Measurements from ENCODE around the gene TAAR9.
"Not testable (repeated sequence)": the region's sequence is repeated elsewhere in the genome, so short reads cannot be mapped to it uniquely, and the experiment has no call there.

The TAAR9 gene

DNA sequence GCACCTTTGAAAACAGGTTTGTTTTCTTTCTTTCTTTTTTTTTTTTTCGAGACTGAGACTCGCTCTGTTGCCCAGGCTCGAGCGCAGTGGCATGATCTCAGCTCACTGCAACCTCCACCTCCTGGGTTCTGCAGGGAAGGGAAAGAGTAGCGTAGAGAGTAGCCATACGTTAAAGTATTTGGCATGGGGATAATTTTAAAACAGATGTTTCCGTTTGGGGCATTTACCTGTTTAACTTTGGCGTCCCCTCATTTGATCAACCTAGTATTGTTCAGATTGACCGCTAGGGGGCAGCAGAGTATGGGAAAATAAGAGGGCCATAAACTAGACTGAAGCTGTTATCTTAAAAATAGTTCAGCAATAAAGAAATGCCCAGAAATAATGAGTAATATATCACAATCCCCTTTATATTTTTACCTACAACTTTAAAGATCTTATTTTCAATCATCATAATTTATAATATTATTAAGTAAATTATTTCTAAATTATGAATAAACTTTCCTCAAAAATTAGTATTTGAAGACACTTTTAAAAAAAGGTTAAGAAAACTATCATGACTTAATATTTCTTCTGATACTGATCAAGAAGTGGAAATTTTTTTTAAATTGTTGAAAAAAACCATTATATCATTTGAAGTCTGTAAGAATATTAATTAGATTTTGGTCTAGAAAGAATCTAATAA lies 7.6 kb upstream of the TAAR9 start:
- DNase-seq (ENCODE audit: insufficient read length, low spot score) (no peak), FAIRE-seq (peak; percentile 11)
- no peak for TF ChIP-seq POLR2A (IDR thresholded peaks at IDR 0.05; ENCODE audit: low read depth, low read length)

DNA sequence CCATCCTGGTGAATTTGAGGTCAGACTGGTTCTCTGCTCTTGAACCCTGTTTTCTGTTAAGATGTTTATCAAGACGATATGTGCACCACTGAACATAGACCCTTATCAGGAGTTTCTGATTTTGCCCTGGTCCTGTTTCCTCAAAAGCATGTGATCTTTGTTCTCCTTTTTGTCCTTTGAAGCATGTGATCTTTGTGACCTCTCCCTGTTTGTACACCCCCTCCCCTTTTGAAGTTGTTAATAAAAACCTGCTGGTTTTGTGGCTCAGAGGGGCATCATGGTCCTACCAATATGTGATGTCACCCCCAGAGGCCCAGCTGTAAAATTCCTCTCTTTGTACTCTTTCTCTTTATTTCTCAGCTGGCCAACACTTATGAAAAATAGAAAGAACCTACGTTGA lies 3.5 kb upstream of the TAAR9 start:
- DNase-seq (ENCODE audit: insufficient read length, low spot score) = not testable (repeated sequence)

DNA sequence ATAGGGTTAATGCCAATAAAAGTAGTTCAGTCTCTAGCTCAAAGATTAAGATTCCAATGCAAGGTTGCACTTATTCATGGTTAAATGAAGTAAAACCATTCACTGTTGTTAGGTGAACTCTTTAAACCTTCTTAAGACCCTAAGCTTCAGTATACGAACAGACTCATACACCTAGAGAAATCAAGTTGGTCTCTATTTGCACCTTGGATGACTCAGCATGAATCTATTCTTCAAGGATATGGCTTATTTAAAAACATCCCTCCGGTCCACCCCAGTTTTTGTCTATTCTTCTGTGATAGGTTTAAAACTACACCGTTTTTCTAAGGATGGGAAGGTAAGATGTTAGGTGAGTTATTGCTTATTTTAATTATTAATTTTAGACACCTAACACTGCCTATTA lies 932 bp upstream of the TAAR9 start:
- DNase-seq (ENCODE audit: insufficient read length, low spot score) = no peak
- no peak for TF ChIP-seq POLR2A (IDR thresholded peaks at IDR 0.05; ENCODE audit: low read depth, low read length)
- FAIRE-seq = no peak

More for the DNA sequence above, 3.5 kb upstream of the TAAR9 start:
- FAIRE-seq = not testable (repeated sequence)

DNA sequence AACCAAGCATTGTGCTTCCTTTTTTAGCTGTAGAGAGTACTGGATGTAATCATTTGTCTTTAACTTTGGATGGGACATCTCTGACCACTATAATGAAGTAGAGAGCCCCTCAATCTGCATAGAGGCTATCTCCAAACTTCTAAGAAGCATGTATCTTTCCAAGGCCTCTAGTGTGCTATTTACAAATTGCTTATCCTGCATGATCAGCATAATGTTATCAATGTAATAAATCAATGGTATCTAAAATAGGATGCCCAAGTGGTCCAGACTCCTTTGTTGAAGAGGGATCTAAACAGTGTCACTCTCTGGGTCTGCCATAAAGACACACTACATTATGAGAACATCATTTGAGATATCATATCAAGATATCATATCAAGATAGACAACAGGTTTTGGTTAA lies 6.7 kb downstream of the TAAR9 start:
- DNase-seq (ENCODE audit: insufficient read length, low spot score) (no peak), FAIRE-seq (no peak)
- no peak for TF ChIP-seq POLR2A (IDR thresholded peaks at IDR 0.05; ENCODE audit: low read depth, low read length)

DNA sequence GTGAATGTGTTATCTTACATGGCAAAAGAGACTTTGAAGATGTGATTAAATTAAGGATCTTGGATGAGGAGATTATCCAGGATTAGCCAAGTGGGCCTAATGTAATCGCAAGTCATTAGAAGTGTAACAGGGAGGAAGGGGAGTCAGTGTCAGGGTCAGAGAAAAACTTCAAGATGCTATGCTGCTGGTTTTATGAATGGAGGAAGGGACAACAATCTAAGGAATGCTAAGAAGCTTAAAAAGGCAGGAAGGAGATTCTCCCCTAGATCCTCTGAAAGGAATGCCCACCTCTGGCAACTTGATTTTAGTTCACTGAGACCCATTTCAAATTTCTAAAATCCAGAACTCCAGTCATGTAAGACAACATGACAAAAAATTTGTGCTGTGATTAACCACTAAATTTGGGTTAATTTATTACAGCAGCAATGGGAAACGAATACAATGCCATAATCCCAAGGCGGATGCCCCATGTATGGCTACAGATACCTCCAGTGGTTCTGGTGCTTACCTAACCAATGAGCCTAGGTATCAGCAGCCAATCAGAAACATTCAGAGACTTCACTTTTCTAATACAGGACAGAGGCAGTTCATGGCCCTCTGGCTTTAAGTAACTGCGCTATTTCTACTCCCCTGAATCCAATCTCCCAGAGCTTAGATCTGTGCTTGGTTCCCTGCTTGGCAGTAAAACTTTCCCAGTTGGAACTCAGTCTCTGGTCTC lies 10.8 kb downstream of the TAAR9 start:
- DNase-seq (ENCODE audit: insufficient read length, low spot score) = no peak
- no peak for TF ChIP-seq POLR2A (IDR thresholded peaks at IDR 0.05; ENCODE audit: low read depth, low read length)
- FAIRE-seq = no peak

DNA sequence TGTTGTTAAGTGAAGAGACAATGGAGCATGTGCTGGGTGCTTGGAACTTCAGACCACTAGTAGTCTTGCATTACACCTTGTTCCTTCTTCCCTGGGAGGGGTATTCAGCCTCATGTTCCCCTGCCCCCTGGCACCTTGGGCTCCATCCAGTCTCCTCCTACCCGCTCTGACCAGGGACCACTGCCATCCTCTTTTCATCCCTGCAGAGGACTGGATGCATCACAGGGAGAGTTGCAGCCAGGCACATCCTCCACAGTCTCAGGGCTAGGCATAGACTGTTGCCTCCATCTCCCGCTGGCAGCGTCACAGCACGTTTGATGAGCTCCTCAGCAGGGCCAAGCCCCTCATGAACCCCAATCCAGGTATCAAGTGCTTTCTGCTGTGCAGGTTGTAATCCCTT lies 13.1 kb downstream of the TAAR9 start:
- TF ChIP-seq POLR2A (IDR thresholded peaks at IDR 0.05; ENCODE audit: low read depth, low read length) = no peak
- DNase-seq (ENCODE audit: insufficient read length, low spot score) (no peak), FAIRE-seq (no peak)

DNA sequence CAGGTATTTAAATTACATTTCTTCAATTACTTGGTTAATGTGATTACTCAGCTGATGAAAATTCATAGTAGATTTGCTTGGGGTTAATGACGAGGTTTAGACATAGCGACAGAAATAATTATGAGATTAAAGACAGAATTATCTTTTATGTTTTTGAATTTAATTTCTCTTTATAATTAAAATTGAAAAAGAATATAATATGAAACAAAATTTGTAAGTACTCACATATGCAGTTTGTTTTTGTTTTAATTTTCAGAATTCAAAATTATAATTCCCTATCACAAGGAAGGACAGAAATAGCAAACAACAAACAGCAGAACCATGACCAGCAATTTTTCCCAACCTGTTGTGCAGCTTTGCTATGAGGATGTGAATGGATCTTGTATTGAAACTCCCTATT lies 14.3 kb downstream of the TAAR9 start, which contains the start of gene TAAR8:
Gene TAAR8, plus strand, starts transcription at position 301 of the 400 bp plus-strand sequence. Its CDS starts 21 bp downstream, at position 322.
- no peak for TF ChIP-seq POLR2A (IDR thresholded peaks at IDR 0.05; ENCODE audit: low read depth, low read length)
- FAIRE-seq = no peak
- no peak for DNase-seq (ENCODE audit: insufficient read length, low spot score)

DNA sequence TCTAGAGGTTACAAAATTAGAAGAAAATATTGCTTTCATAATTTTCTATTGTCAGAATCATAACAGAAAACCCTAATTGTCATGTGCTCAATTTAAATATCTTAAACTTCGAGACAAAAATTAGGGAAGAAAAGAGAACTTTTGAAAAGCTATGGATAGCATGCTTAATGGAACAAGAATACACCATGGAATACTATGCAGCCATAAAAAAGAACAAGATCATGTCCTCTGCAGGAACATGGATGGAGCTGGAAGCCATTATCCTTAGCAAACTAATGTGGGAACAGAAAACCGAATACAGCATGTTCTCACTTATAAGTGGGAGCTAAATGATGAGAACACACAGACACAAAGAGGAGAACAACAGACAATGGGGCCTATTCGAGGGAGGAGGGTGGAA lies 22.0 kb downstream of the TAAR9 start:
- not testable (repeated sequence) for FAIRE-seq; DNase-seq (ENCODE audit: insufficient read length, low spot score)

DNA sequence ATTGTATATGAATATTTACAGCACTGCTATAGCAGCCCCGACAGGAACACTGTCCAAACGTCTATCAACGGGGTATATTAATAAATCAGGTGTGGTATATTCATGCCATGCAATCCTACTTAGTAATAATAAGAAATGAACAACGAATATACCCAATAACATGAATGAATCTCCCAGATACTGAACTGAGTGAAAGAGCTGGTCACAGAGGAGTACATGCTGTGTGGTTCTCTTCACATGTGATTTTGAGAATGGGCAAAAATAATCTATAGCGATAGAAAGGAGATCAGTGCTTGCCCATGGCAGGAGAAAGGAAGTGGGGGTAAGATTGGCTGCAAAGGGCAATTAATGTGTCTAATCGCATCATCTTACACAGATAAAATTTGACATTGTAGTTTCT lies 28.3 kb downstream of the TAAR9 start:
- DNase-seq (ENCODE audit: insufficient read length, low spot score) (no peak), FAIRE-seq (no peak)
- TF ChIP-seq POLR2A (IDR thresholded peaks at IDR 0.05; ENCODE audit: low read depth, low read length) = no peak

DNA sequence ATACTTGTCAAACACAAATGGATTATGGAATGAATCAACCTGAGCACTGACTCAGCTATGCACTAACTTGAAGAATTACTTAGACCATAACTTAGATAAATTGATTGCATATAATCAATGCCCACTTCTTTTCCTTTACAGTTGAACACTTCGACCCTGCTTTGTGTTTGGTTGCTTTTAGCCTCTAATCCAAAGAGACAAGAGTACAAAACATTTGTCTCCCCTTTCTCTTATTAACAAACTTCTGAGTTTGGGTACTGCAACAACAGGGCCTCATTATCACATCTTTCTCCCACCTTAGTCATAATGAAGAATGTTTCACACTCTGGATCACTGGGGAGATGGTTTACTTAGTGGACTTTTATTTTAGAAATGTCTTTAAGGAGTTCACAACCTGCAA lies 29.5 kb downstream of the TAAR9 start:
- FAIRE-seq (no peak), DNase-seq (ENCODE audit: insufficient read length, low spot score) (no peak)
- TF ChIP-seq POLR2A (IDR thresholded peaks at IDR 0.05; ENCODE audit: low read depth, low read length) = no peak

DNA sequence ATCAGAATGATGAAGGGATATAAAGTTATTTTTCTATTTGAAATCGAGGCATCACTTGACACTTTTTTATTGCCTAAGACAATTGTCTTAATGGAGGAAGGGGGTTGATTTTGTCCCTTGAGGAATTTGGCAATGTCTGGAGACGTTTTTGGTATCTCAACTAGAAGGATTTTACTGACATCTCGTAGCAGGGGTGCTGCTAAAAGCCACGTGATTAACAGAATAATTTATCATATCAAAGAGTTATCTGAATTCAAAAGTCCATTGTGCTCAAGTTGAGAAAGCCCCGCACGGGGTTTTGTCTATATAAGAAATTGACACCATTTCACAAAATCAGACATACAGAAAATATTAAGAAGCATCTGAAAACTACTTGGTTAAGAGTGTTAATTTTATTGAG lies 30.5 kb downstream of the TAAR9 start:
- DNase-seq (ENCODE audit: insufficient read length, low spot score) = no peak
- no peak for TF ChIP-seq POLR2A (IDR thresholded peaks at IDR 0.05; ENCODE audit: low read depth, low read length)
- FAIRE-seq = no peak

DNA sequence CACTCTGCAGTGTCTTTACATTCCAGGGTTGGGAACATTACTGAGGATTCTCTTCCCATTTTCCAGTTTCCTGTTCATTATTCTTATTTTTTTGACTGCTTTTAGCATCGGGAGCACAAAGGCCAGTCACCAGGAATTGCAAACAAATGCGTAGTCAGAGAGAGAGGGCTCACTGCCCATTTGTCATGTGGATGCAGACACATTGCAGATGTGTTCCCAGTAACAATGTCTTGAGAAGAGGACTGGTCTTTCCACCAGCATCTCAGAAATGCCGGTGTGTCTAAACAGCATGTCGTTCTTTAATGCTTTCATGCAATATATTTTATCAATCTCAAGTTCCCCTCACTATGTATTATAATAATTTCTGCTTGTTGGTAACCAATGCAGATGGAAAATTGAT lies 31.1 kb downstream of the TAAR9 start:
- DNase-seq (ENCODE audit: insufficient read length, low spot score) = no peak
- no peak for TF ChIP-seq POLR2A (IDR thresholded peaks at IDR 0.05; ENCODE audit: low read depth, low read length)
- FAIRE-seq = no peak

DNA sequence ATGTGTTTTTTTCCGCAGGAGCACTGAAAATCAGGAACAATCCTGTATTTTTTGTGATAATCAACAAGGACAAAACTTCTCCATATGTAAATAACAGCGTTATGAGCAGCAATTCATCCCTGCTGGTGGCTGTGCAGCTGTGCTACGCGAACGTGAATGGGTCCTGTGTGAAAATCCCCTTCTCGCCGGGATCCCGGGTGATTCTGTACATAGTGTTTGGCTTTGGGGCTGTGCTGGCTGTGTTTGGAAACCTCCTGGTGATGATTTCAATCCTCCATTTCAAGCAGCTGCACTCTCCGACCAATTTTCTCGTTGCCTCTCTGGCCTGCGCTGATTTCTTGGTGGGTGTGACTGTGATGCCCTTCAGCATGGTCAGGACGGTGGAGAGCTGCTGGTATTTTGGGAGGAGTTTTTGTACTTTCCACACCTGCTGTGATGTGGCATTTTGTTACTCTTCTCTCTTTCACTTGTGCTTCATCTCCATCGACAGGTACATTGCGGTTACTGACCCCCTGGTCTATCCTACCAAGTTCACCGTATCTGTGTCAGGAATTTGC lies 32.2 kb downstream of the TAAR9 start, which contains the start of gene TAAR6:
Gene TAAR6, plus strand, starts transcription at position 102 of the 557 bp plus-strand sequence. Its CDS starts 0 bp downstream, at position 102.
- TF ChIP-seq POLR2A (IDR thresholded peaks at IDR 0.05; ENCODE audit: low read depth, low read length) = no peak
- no peak for FAIRE-seq
- no peak for DNase-seq (ENCODE audit: insufficient read length, low spot score)

DNA sequence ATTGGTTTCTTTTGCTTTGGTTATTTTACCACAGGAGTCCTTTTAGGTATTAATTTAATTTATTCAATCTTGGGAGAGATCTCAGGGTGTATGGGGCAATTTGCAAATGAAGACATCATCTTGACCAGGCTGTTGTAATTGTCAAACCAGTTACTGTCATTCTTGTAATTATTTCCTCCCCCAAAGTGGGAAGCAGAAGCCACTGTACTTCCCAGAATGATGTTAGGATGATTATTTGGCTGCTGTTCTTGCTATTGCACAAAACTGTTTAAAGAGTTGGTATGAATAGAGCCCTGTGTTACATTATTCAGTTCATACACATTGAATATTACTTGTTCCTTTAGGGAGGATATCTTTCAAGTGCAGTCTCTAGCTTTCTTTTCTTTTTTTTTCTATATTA lies 33.7 kb downstream of the TAAR9 start:
- no peak for TF ChIP-seq POLR2A (IDR thresholded peaks at IDR 0.05; ENCODE audit: low read depth, low read length)
- FAIRE-seq = no peak

DNA sequence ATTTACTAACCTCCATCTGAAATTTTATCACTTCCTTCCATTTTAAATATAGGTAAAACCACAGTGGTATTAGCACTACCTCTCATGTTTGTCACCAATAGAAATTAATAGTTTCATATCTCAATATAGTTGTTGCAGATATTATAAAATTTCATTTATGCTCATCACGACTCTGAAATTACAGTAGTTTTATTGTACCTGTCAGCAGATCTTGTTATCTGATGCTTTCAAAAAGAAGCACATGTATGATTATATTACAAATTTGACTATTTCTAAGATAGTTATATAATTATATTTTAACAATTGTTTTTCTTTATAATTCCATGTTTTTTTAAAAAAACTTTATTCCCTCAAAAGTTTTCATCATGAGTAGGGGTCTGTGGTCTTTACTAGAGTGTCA lies 46.6 kb downstream of the TAAR9 start:
- no peak for DNase-seq (ENCODE audit: insufficient read length, low spot score)

More for the DNA sequence above, 33.7 kb downstream of the TAAR9 start:
- DNase-seq (ENCODE audit: insufficient read length, low spot score) = no peak

More for the DNA sequence above, 46.6 kb downstream of the TAAR9 start:
- no peak for FAIRE-seq
- TF ChIP-seq POLR2A (IDR thresholded peaks at IDR 0.05; ENCODE audit: low read depth, low read length) = no peak
